Mammary epithelial cell (primary cell): ENCODE measurements around the gene ATP6V1E1.

Experiments used
- EZH2 ChIP-seq: IDR thresholded peaks from 2 replicates; pipeline ENCODE4 v1.6.1; 2012; ENCODE audit warnings: low read length, inconsistent platforms, borderline replicate concordance
- TF ChIP-seq, protein P1 (sequence below), 2 donors: IDR thresholded peaks in 1 of 2; conservative IDR thresholded peaks in 1 of 2; 2 replicates each; pipeline ENCODE4 v1.5.1; 2011 to 2012; ENCODE audit warnings: inconsistent platforms in 2 of 2, low read length in 2 of 2, mild to moderate bottlenecking in 2 of 2, control low read depth in 1 of 2, low read depth in 1 of 2; ENCODE audit not compliant: insufficient read depth in 1 of 2; ENCODE audit errors: extremely low read depth in 1 of 2

- no peak for TF ChIP-seq EZH2
- TF ChIP-seq, protein P1, sequence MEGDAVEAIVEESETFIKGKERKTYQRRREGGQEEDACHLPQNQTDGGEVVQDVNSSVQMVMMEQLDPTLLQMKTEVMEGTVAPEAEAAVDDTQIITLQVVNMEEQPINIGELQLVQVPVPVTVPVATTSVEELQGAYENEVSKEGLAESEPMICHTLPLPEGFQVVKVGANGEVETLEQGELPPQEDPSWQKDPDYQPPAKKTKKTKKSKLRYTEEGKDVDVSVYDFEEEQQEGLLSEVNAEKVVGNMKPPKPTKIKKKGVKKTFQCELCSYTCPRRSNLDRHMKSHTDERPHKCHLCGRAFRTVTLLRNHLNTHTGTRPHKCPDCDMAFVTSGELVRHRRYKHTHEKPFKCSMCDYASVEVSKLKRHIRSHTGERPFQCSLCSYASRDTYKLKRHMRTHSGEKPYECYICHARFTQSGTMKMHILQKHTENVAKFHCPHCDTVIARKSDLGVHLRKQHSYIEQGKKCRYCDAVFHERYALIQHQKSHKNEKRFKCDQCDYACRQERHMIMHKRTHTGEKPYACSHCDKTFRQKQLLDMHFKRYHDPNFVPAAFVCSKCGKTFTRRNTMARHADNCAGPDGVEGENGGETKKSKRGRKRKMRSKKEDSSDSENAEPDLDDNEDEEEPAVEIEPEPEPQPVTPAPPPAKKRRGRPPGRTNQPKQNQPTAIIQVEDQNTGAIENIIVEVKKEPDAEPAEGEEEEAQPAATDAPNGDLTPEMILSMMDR (conservative IDR thresholded peaks at IDR 0.05 in 1 of 2, IDR thresholded peaks at IDR 0.05 in 1 of 2; ENCODE audit: extremely low read depth in 1 of 2, insufficient read depth in 1 of 2, low read depth in 1 of 2, low read length in 2 of 2): no peak
Observed at GRCh38 chr22:17579535-17579981, 49.0 kb downstream of the ATP6V1E1 start.
